HG02981 (cell line): ENCODE data around the gene PROX1.

Experiments used
- ATAC-seq: cut with Tn5 transposase; IDR thresholded peaks from one replicate; pipeline ENCODE4 v1.9.1; 2021; ENCODE audit warnings: mild to moderate bottlenecking, moderate library complexity; ENCODE audit not compliant: unreplicated experiment

Gene PROX1

DNA sequence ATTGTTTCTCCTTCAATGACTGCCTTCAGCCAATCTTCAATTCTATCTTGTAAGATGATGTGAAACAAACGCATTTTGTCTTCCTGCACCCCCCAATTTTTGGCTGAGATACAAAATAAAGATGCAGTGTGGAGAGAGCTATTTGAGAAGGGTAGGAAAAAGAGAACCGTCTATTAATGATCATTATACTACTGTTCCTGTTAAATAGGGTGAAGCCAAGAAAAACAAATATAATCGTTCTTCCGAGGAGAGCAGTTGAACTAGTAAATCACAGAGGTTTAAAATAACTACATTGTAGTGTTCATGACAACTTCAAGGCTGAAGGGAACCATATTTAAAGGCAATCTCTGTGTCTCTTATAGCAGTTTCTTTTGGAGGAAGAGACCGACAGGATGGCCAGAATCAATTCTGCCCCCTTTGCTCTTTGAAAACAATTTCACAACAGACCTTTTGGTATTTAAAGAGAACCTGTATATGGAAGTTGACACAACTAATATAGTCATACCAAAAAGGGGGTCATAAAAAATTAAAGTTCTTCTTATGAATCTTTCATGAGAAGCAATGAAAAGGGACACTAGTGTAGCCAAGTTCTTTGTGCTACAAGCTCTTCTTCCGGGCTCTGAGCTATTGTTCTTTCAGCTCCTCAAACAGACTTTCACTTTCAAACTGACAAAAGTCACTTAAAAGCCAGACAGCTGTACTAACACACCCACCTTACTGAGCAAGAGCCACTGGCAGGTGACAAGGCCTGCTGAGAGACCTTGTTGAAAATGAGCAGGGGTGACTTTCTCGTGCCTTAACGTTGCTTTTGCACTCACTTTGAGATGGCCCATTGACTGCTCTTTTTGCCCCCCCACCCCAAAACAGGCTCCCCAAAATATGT, 30.9 kb downstream of the PROX1 start:
- ATAC-seq, result no peak

DNA sequence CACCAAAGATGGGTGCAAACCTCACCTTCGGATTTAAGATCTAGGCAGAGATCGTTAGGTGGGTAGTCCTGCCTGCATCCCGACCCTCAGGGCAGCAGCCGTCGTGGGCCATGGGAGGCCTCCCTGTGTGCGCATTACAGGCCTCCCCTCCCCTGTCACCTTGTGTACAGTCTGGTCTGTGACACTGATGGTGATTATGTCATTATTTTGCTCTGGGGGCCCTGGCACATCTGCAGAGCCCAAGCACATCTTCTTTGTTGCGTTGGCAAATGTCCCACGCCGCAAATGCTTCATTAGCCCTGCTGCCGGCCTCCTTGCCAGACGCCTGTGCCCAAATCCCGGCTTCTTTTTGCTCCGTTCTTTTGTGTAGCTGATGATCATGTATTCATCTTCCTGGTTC, 31.7 kb downstream of the PROX1 start:
- no peak for ATAC-seq

DNA sequence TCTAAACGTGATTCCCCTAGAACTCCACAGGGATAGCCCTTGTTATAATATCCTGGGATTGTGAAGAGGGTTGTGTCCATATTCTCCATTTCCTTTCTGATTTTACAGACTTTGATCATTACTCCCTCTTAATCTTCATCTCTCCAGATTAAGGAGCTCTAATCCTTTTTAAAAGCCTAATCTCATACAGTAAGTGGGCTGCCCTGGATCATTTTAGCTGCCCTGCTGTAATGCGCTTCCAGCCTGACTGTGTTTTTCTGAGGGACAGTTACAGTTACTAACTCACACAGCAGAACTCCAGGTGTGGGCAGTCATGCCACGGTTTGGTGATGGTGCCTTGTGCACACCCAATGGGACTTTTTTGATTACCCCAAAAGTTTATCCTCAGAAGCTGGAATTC, 33.5 kb downstream of the PROX1 start:
- no peak for ATAC-seq

DNA sequence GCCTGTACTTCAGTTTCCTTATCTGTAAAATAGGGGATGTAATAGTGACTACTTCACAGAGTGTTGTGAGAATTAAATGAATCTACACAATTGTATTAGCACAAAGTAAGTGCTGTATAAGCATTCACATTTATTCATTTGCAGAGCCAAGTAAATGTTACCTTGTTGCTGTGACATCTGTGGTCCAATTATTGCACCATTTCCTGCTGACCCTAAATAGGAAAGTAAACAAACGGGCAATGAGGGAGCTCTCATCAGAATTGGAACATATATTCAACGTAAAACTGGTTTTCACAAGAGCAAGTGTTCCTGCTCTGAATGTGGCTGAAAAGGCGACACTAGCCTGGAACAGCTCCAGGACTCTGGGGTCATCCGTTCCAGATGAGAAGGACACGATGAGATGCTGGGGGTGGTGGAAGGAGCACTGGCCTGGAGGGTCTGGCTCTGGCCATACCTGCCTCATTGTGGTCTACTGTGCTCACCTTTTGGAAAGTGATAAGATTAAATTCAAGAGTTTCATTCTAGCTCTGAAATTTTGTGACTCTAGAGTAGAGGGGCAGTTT, 34.5 kb downstream of the PROX1 start:
- no peak for ATAC-seq

DNA sequence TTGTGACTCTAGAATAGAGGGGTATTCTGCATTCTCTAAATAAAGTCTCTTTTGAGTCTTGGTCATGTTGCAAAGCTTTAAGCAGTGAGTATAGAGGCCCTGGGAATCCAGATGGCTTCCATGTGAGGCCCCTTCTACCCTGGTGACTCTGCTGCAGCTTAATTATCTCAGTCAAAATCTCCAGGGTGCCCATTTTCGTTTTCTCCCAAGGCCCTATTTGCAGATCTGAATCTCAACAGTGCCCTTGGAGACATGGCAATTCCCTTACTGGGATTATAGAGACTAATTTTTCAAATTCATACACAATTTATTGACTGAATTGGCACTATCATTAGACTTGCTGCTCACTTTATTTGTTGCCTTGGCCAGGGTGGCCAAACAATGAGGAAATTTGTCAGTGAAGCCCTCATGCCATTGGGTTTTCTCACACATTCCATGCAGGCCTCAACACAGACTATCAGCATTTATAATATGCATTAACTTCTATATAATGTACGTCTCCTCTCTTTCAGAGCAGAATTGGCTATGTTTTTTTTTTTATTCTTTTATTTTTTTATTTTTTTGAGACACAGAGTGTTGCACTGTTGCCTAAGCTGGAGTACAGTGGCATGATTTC, 35.1 kb downstream of the PROX1 start:
- no peak for ATAC-seq

DNA sequence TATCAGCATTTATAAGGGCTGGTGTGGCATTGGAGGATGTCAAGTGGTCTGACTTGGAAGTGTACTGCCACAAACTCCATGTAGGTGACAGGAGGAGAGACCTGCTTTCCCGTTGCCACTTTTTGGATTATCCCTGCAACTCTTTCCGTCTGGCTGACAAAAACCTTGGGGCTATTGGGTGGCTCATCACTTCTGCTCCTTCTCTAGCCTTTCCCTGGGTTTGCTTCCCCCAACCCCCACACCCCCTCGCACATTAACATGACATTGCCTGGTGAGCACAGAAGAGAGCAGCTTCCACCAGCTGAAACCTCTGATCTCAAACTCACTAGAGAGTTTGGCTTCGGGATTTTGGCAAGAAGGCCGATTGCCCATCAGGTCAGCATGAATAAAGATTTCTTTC, 39.2 kb downstream of the PROX1 start:
- no peak for ATAC-seq

DNA sequence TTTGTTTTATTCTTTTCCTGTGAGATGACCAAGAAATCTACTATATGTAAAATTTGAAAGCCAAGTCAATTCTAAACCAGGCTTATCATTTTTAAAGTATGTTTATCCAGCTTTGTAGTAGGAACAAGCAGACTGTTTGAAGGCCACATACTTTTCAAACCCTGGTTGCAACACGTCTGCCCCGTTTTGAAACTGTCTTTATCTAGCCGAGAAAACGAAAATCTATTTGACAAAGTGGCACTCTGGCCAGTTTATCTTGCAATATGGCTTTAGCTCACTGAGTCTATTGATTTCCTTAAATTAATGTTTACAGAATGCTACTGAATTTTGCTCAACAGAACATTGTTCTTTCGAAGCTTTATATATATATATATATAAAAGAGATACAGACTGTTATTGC, 39.7 kb downstream of the PROX1 start:
- no peak for ATAC-seq

DNA sequence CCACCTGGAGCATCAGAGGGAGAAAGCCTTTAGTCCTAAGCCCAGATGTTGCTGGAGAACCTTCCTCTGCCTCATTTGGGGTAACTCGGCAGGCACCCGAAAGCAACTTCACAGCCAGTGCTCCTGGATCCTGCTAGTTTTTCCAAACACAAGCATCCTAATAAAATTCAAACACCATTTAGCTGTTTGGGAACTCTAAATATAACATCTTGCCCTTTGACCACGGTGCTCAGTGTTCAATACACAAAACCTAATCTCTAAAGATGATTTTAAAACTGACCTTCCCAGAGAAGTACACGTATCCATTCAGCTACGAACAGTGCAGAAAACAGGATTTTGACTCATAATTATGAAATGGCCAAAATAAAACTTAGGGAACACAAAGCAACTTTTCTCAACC, 40.3 kb downstream of the PROX1 start:
- no peak for ATAC-seq

DNA sequence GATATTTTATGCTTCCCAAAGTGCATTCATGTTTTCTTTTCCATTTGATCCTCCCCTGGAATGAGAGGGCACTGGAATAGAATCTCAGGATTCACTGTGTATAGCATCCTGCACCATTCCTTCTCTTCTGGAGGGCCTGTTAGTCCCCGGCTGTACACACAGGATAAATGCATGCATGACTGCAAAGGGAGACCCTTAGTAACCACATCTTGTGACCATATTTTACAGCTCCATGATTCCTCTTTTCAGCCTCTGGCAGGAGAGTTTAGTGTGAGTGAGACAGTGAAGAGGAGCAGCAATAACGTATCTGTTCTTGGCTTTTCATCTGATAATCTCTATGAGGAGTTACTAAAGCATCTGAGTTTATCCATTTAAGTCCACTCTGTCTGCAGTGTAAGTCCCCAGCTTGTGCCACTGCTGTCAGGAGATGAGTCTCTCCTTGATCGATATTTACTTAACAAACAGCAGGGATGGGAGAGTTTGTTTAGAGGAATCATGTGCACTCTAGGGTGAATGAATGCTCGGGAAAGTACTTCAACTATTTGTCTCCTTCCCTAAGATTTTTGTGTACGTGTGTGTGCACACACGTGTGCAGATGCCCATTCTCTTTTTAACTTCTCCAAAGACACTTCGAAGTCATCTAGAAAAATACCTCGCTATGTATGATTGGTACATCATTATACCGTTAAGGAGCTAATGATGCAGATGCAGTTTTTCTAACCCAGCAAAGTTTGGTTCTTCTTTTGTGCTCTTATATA, 41.1 kb downstream of the PROX1 start:
- no peak for ATAC-seq

DNA sequence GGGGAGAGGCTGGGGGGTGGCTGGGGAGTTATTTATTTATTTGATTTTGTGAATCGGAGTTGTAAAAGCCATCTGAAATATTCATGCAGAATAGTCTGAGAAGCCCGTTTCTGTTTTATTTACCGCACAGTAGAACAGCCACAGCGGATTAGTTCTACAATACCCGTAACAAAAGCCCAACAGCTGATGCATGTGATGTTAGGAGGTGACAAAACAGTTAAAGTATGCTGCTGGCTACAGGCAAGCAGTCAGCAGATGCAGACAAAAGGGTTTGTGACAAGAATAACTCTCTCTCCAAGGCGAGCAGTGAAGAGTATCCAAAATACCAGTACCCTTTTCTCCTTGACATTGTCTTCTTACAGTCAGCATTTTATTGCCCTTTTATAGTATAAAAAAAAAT, 42.0 kb downstream of the PROX1 start:
- ATAC-seq, result no peak

DNA sequence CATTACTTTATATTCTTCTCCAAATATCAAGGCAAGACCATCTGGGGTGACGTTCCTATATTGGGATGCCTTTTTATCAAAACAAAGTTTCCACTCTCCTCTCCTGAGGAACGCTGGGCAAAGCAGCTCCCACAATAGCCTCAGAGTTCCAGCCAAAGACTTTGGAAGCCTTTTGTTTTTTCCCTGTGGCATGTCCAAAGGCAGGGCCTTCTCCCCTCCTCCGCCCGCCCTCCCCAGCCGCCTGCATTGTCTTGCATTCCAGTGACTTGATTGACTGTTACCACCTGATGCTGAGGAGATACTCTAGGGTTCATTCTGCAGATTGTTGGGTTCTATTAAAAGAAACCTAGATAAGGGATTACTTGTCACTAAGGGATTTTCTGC, 43.5 kb downstream of the PROX1 start:
- no peak for ATAC-seq

DNA sequence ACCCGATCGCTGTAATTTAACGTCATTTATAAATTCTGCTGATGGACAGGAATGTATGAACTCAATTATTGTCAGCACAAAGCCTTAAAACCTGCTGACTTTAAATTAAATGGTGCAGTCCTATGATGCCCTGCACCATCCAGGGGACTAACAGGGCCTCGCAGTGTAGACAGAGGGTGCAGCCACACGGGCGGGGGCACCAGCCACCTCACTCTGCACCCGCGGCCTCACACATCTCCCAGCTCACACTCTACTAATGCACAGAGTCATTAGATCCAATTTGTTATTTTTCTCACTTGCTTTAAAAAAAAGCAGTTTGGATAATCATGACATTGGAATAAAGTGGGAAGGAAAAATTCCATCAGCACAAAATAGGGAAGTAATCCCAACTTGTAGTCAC, 49.7 kb downstream of the PROX1 start:
- no peak for ATAC-seq

DNA sequence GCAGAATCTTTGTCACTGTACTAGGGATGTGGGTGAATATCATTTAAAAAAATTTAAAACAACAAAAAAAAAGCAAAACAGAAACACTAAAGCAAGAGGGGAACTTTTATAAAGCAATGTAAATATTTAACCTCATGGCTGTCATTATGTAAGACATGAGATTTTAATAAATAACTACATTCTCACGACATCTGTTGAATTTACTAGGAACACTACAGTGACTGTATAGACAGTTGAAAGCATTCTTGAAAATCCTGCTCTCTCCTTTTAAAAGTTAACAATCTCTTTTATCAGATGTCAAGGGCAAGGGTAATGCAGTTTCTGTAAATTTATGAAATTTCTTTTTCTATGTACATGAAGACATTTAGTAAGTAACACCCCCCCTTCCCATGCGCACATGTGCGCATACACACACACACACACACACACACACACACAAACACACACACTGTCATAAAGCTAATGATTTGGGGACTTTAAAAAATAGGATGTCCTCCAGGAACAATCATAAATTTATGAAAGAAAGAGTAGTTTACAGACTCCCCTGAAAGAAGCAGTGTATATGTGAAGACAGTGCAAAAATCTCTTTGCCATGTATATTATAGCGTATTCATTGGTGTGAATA, 51.7 kb downstream of the PROX1 start:
- ATAC-seq, result no peak

DNA sequence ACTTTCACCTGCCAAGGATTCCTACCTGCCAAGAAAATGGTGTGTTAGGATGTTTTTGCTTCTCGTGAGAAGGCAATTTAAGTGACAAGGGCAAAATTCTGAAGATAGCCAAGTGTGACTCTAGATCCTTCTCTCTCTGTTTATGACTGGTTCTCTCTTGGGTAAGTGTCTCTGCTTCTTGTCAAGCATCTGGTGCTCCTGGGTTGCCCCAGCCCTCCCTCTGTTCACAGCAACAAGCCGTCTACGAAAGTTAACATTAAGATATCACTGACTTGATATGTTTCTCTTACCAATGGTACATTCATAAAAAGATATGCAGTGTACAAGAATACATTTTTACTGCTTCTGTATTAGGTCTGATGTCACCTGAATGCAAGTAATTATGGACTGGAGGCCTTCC, 55.4 kb downstream of the PROX1 start:
- ATAC-seq, result no peak

DNA sequence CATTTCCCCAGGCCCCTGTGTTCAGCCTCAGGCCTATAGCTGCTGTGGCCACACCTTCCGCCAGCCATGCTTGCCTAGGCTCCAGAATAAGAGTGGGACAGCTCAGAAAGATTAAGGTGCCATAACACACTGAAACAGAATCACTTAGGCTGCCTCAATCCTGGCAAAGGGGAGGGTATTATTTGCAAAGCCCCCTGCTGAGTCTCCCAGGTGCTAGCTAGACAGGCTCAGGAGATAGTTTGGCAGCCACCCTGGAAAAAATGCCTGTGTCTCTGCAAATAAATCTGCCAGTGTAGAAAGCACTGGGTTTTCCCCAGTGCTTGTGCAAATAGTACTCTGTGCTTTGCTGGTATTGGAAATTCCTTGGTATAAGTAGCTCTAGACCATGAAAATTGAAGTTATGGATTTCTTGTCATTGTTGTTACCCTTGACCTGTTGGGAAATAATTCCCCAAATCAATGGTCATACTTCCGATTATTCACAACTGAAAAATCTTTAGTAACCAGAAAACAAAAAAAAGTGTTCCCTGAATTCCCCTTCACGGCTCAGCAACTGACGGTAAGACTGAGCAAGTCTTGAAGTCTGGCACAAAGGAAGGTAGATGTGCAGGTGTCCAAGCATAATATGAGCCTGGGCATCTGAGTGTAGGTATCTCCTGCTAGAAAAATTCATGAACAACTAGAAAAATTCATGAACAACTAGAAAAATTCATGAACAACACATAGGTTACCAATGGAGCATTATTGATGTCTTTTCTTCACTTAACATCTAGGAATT, 56.9 kb downstream of the PROX1 start:
- ATAC-seq, result no peak

DNA sequence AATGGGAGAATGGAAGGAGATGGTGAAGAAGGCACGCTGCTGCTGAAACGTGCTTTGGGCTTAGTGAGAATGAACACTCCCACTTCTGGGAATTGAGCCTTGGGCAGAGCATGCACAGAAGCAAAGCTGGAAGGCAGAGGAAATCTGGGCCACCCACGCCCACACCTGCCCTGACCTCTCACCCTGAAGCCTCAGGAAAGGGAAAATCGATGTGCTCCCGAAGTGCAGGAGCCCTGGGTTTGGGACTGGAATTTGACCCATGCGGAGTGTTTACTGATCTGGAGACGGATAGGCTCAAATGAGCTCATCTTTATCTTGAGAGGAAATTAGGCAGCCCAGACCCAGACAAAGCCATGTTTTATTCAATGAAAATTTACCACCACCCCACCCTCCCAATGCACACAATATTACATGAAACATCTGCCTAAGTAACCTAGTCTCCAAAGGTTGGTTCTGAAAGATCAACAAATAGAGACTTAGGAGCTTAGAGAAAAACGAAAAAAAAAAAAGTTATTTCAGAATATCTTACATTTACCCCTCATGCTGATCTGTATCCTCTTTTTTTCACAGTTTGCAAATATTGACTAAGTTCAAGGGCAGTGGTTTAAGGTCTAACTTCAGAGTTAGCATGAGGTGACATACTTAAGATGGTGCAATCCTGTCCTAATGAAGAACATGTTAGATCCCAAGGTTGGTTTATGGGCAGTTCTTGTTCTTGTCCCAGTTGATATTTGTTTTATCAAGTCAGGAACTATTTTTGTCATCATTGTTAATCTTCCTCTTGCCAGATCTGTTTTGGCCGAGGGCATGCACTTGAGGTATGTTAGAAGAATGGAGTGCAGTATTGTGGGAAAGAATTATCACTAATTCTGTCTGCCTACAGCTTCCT, 63.0 kb downstream of the PROX1 start:
- no peak for ATAC-seq

DNA sequence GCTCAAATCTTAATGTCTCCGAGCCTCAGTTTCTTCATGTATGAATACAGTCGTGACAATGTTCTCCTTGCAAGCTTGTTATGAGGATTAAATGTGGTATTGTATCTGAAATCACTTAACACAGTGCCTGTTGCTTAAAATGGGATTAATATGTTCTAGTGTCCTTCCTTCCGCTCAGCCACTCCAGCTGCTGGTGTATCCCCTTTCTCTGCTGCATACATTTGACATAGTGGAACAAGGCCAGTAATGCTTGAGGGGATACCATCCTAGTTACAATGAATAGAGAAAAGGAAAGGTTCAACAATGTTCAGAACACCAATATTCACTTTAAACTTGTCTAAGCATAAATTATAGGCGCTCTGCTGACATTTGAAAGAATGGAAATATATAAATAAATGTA, 64.0 kb downstream of the PROX1 start:
- no peak for ATAC-seq

DNA sequence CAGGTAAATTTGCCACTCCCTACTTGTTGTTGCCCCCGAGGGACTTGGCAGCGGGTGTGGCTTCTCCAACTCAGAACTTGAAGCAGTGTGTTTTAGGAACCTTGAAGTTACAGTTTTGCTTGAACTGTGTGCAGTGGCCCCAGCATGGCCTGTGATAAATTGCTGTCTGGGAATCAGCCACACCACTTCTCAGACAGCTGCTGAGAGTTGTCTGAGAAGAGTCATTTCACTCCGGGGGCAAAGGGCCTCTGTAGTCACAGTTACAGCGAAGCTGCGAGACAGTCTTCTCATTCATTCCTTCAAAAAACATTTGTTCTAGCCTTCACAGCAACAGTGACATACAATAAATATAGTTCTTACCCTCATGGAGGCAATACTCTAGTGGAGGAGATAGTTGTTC, 70.3 kb downstream of the PROX1 start:
- ATAC-seq, result no peak

DNA sequence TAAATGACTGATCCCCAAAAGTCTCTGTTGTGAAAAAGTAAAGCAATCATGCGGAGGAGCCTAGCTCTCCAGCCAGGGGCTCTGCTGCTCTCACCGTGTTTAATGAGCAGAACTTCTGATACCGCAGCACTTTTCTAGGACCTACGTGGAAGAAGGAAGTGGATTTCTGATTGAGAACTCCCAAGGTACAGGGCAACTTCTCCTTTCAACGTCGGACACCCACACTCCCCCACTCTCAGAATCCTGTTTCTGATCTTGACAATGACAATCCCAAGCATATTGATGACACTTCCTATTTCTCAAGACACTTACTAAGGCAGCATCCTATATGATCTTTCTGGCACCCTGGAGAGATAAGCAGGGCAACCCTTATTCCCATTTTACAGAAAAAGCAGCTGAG, 78.4 kb downstream of the PROX1 start:
- no peak for ATAC-seq
